NCI-H774 (cell line): Measurements from ENCODE around the gene URAD.

ENCODE experiments used
- DNase-seq: peaks from one replicate; lab custom pipeline; 2025; lab: John Stamatoyannopoulos, UW

Gene URAD

DNA sequence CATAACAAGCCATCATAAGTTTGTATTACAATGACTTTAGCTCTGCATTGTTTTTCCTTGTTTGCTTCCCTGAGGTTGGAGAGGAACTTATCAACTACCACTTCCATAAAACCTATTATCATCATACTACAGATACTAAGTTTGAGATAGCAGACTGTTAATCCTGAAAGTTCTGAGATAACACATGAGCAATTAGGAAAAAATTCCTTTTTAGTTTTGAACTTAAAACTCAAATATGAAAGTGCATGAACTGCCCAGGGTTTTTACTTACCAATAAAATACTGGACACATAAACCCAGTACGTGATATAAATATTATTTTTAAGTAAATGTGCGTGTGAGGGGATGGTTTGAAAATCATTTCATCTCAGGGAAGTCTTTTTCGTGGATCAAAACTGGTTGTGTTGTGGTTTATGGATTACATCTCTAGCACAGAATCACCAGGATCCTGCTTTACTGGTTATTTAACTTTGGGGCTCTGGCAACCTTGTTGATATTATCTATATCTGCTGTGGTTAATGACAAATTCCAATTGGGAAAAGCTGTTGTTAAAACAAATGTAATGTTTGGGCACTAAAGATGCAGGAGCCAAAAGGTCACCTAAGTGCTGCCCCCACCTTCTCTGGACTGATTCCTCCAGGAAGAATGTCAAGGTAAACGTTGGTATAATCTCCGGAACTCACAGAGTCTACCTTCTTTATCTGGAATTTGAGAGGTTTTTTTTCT is 31.8 kb downstream of the URAD start:
- DNase-seq, result no peak

DNA sequence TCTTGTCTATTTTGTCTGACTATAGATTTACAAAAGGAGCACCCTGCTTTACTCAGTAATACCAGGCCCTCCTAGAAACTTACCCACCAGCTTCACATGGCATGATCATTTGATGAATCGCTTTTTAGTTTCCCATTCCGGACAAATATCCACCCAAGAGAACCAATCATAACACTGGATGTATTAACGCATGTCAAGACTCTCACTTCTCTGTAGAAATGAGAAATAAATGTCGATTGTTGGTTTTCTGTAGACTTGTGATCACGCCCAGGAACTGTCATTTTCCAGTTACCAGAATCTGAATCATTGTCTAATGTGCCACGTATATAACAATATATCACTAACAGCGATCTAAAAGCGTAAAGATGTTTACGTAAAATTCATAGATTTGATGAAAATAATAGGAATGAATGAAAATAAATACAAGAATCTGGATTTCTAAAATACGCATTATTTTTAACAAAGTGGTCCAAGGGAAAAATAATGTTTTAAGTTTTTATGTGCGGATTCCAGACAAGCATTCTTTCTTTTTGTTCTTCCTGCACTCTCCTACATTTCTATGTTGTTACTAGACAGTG is 33.4 kb downstream of the URAD start:
- no peak for DNase-seq

GRCh38 chr13:27954406-27954851 is 34.1 kb downstream of the URAD start:
- no peak for DNase-seq

DNA sequence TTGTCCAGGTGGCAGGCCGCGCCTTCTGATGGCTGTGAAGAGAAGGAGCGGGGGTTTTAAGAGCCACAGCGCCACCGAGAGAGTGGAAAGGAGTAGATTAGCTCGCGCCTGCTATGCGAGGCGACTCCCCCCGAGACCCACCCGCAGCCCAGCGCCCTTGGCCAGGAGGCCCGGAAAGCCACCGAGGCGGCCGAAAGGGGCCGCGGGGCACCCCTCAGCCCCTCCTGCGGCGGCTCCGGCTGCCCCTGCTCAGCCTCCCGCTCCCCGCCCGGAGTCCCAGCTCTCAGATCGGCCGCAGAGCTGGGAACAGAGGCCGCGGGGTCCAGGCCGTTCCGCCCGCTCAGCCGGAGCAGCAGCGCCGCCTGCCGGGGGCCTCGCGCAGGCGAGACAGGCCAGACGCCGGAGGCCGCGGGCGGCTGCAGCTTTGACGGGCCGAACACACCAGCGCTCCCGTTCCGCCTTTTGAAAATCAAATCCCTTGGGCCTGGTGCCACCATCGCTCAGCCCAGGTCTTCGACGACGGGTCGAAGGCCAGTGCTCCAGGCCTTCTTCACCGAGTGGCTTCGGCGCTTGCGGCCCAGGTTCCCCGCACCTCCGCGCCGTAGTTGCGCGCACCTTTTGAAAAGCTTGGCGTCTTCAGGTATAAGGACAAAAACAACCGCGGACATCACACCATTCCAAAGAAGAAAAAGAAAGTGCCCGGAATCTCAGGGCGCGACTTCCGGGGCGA is 34.7 kb downstream of the URAD start:
- DNase-seq, result peak; percentile 65

DNA sequence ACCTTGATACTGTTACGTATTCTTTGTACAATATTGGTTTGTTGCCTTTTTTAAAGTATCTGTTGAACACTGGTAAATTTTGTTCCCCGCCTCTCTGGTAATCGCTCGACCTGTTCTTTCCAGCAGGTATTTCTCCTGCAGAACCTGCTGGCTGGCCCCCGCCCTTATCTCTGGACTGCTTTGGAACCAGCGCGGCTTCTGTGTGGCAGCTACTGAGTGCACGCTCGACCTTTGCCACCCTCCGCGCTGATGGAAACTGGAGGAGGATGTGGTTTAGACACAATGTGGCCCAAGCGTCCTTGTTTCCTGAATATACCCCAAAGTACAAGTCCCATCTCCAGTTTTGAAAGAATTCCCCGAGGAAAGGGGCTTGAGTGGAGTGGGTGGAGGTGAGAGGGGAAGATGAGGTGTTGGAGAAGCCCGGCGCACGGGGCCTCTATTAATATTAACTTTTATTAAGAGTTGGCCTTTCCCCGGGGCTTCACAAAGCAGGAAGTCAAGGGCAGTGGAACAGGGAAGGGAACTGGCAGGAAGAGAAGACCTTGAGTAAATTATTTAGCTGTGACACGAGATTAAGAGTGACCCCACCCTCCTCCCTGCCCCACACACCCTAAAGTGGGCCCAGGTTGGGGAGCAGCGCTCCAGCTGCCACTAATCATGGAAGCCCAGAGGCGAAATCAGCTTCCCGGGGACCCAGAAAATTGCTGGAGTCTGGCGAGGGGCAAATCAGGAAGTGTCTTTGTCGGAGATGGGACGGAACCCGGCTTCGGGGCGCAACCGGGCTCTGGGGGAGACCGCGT is 35.4 kb downstream of the URAD start:
- DNase-seq, result no peak

- DNase-seq, result peak; percentile 63
Measured at GRCh38 chr13:27942972-27943371, 45.5 kb downstream of the URAD start.

- no peak for DNase-seq
Measured at GRCh38 chr13:27933580-27934328, 54.7 kb downstream of the URAD start.

GRCh38 chr13:27933118-27933517 is 55.4 kb downstream of the URAD start:
- no peak for DNase-seq

GRCh38 chr13:27929868-27930267 is 58.6 kb downstream of the URAD start:
- no peak for DNase-seq

DNA sequence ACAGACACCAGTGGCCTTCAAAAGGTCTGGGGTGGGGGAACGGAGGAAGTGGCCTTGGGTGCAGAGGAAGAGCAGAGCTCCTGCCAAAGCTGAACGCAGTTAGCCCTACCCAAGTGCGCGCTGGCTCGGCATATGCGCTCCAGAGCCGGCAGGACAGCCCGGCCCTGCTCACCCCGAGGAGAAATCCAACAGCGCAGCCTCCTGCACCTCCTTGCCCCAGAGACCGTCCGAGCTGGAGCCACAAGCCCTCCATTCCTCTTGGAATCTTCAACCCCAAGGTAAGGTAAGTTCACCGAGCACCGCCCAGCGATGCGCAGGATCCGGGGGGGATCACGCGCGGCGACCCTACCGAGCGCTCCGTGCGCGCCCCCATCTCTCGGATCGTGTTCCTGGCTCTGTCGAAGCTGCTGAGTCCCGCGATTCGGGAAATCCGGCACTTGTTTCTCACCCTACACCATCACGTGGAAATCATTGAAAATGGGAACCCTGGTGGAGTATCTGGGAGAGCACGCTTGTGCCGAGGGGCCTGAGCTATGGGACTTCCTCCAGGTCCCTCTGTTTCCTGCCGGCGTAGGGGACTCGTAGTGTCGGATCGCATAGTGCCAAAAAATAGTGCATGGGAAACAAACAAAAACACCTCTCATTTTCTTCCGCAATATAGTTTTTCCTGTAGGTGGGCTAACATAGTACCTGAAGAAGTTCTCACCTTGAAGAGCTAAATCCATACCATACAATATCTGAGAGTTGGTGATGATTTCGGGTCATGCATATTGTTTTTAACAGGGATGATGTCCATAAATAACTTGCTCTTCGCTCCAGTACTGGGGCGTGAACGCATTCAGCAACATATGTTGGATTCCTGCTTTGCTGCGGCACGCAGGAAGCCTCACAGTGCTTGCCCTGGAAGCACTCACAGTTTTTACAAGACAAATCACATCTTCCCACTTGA is 59.4 kb downstream of the URAD start:
- no peak for DNase-seq

GRCh38 chr13:27928353-27928804 is 60.1 kb downstream of the URAD start:
- DNase-seq, result no peak
